MG63 (cell line): ENCODE measurements around the gene FNDC10. TPM values are rescaled to one million over a fixed set of nuclear protein-coding genes. Genes with fewer than 3 reads are reported as not detected.
"Not testable (repeated sequence)": the region's sequence is repeated elsewhere in the genome, so short reads cannot be mapped to it uniquely, and the experiment has no call there.

Experiments used
- DNase-seq: peaks from one replicate; pipeline ENCODE4 v3.0.0-alpha.2; 2020
- H3K27me3 ChIP-seq: fragments of 250-450 bp; sonication (Bioruptor Pico); 2 replicates; pipeline ENCODE4 v1.5.1; 2020; ENCODE audit warnings: mild to moderate bottlenecking, moderate library complexity
- H3K36me3 ChIP-seq: fragments of 250-450 bp; sonication (Bioruptor Pico); 2 replicates; pipeline ENCODE4 v1.5.1; 2020; ENCODE audit warnings: mild to moderate bottlenecking, moderate library complexity
- H3K4me3 ChIP-seq: fragments of 250-450 bp; sonication (Bioruptor Pico); 2 replicates; pipeline ENCODE4 v1.5.1; 2020; ENCODE audit warnings: mild to moderate bottlenecking, moderate library complexity
- H3K9me3 ChIP-seq: fragments of 250-450 bp; sonication (Bioruptor Pico); 2 replicates; pipeline ENCODE4 v1.5.1; 2020; ENCODE audit warnings: mild to moderate bottlenecking, moderate library complexity
- total RNA-seq: library from RNA; depleted of rRNA; stranded (reverse); fragments of >200 nt; shearing (Covaris generic); gene quantifications from 2 replicates; pipeline ENCODE4 v1.2.3, GENCODE V29; 2014; ENCODE audit warnings: low replicate concordance

FNDC10 gene
- total RNA-seq, 1 experiment from 2014 or later = 8.7 TPM

DNA sequence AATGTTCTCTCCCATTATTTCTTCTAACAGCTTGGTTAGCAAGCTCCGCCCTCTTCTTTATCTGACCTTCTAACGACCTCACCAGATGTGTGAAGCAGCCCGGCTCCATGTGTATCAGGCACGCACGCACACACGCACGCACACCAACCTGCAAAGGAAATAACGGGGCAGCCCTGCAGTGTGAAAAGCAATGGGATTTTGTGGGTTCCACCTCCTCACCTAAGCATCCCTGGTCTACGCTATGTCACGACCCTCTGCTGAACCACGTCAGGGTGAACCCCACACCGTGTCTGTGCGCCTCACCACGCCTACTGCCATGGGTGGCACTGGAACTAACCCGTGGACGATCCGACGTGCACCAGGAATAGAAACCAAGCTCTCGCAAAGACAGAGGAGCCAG lies 35.7 kb downstream of the FNDC10 start:
- no peak for DNase-seq

DNA sequence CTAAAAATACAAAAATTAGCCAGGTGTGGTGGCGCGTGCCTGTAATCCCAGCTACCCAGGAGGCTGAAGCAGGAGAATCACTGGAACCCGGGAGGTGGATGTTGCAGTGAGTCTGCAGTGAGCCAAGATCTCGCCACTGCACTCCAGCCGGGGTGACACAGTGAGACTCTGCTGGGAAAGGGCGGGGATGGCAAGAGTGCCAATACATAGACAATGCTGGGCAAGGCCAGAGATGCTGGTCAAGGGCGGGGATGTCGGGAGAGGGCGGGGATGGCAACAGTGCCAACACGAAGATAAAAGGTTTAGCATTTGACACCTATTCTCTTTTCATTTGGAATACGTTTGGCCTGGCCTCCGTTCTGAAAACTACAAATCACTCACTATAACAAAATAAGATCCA lies 36.2 kb downstream of the FNDC10 start:
- H3K4me3 ChIP-seq = no peak overlapping the region
- no peaks in the 10 kb centered on the region for H3K27me3 ChIP-seq
- no peak for DNase-seq
- peaks cover 81% of the 10 kb centered on the region for H3K36me3 ChIP-seq
- no peaks in the 10 kb centered on the region for H3K9me3 ChIP-seq

More for the DNA sequence above, 35.7 kb downstream of the FNDC10 start:
- H3K9me3 ChIP-seq = no peaks in the 10 kb centered on the region
- peaks cover 85% of the 10 kb centered on the region for H3K36me3 ChIP-seq
- no peak overlapping the region for H3K4me3 ChIP-seq
- H3K27me3 ChIP-seq = no peaks in the 10 kb centered on the region

DNA sequence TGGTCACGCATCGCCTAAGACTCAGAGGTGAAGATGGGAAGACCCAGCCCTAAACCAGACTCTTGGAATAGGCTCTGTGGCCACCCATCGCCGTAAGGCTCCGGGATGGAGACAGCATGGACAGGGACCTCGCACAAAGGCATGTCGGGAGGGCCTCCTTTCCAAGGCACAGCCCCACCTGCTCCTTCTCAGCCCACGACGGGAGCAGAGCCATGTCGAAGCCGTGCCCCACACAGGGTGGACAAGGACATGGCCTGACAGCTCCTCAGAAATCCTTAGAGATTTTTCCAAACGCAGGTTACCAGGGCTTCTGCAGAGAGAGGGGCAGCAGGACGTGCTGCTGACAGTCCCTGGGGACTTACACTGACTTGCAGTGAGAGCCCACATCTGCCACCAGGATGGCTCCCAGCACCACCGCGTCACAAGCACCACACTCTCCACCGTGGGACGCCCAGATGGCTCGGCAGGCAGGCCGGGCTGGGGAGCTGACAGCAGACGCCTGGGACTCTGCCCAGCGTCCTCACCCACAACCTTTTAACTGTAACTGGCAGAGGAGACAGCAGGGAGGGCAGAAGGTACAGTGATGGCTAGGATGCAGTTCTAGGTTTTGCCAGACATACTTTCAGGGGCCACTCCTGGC lies 37.3 kb downstream of the FNDC10 start:
- Histone ChIP-seq H3K27me3 (no peaks in the 10 kb centered on the region), H3K4me3 (no peak overlapping the region), H3K36me3 (peaks cover 79% of the 10 kb centered on the region), H3K9me3 (no peaks in the 10 kb centered on the region)
- DNase-seq = no peak

DNA sequence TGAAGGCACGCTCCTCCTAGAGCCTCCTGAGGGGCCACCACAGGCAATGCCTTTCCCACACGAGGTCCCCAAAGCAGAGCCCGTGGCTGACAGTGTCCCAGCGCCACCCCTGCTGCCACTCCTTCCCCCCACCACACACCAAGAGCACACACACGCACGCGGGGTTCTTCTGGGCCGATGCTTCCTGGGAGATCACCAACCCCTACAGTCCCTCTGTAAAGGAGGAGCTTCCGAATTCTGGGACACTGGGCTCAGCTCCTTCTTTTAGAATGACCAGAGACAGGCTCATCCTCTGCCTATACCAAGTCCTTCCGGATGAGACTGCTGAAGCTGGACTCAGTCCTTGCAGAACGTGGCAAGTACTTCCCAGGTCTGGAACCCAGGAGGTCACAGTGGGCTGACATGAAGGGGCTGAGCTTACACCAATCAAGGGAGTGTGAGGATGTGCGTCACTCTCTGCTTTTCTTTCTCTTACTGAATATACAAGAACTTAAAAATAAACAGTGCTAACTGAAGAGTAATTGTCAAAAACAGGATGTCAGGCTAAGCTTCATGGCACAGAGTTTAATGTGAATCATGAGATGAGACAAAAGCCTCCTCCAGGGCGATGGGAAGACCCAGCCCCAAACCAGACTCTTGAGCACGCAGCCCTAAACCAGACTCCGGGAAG lies 38.0 kb downstream of the FNDC10 start:
- H3K9me3 ChIP-seq = no peaks in the 10 kb centered on the region
- DNase-seq = no peak
- peaks cover 81% of the 10 kb centered on the region for H3K36me3 ChIP-seq
- no peaks in the 10 kb centered on the region for H3K27me3 ChIP-seq
- no peak overlapping the region for H3K4me3 ChIP-seq

DNA sequence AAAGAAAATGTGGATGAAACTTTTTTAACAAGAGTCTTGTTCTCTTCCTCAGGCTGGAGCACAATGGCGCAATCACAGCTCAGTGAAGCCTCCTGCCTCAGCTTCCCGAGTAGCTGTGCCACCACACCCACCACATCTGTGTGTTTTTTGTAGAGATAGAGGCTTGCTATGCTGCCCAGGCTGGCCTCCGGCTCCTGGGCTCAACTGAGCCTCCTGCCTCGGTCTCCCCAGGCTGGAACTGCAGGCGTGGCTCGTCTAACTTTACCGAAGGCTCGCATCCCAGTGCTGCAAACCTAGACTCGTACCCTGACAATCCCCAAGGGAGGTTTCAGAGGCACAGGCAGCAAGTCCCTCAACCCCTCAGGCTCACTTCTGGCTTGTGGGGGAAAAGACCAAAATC lies 39.8 kb downstream of the FNDC10 start:
- H3K36me3 ChIP-seq = peaks cover 83% of the 10 kb centered on the region

DNA sequence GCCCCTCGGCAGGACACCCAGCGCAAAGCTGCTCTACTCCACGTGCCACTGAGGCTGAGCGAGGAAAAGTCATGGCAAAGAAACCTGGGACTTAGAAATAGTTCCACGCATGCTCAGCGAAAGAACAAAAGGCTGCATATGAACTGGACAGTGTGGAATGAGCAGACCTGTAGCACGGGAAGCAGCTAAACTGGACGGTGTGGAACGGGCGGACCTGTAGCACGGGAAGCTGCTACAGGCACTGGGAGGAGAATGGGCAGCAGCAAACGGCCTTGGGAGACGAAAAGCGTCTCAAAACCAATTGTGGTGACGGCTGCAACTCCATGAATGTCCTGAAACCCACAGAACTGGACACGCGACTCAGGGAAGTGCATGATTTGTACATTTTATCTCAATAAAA lies 40.9 kb downstream of the FNDC10 start:
- Histone ChIP-seq H3K27me3 (no peaks in the 10 kb centered on the region), H3K36me3 (peaks cover 79% of the 10 kb centered on the region), H3K4me3 (no peak overlapping the region), H3K9me3 (no peaks in the 10 kb centered on the region)
- no peak for DNase-seq

More for the DNA sequence above, 39.8 kb downstream of the FNDC10 start:
- Histone ChIP-seq H3K27me3 (no peaks in the 10 kb centered on the region), H3K4me3 (no peak overlapping the region), H3K9me3 (no peaks in the 10 kb centered on the region)
- no peak for DNase-seq

DNA sequence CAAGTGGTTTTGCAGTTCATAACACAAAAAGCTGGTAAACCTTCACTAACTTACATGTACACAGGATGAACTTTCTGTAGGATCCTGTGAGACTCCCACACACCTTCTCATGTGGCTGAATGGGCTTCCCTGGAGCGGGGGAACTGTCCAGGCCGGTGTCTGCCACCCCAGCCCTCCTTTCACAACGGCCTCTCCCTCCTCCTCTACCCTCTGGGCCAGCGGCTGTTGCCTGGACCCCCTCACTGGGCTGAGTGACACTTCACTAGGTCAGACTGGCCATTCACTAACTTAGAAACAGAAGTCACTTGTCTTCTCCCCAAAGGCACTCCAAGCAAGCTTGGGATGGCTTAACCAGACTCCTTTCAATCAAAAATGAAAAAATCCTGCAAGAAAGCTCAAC lies 41.3 kb downstream of the FNDC10 start:
- Histone ChIP-seq H3K27me3 (no peaks in the 10 kb centered on the region), H3K4me3 (no peak overlapping the region), H3K9me3 (no peaks in the 10 kb centered on the region), H3K36me3 (peaks cover 74% of the 10 kb centered on the region)
- DNase-seq = no peak

DNA sequence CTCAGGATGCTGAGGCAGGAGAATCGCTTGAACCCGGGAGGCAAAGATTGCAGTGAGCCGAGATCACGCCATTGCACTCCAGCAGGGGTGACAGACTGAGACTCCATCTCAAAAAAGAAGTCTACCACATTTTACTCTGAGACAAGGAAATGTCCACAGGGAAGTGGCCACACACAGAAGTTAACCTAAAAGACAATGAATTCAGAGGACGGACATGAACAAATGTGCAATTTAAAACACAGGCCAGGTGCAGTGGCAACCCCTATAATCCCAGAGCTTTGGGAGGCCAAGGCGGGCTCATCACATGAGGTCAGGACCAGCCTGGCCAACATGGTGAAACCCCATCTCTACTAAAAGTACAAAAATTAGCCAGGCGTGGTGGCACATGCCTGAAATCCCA lies 42.2 kb downstream of the FNDC10 start:
- H3K36me3 ChIP-seq = peaks cover 66% of the 10 kb centered on the region
- H3K4me3 ChIP-seq, H3K9me3 ChIP-seq, DNase-seq, H3K27me3 ChIP-seq: not testable (repeated sequence)

DNA sequence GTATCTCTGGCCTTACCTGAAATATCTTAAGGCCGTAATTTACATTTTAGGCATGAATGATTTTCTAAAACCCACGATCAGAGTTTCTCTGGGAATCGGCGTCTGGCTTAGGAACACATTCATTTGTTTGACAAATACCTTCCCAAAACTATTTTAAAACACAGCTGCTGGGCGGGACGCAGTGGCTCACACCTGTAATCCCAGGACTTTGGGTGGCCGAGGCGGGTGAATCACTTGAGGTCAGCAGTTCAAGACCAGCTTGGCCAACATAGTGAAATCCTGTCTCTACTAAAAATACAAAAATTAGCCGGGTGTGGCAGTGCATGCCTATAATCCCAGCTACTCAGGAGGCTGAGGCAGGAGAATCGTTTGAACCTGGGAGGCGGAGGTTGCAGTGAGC lies 43.0 kb downstream of the FNDC10 start:
- not testable (repeated sequence) for H3K4me3 ChIP-seq, DNase-seq, H3K27me3 ChIP-seq, H3K9me3 ChIP-seq
- H3K36me3 ChIP-seq = peaks cover 63% of the 10 kb centered on the region

DNA sequence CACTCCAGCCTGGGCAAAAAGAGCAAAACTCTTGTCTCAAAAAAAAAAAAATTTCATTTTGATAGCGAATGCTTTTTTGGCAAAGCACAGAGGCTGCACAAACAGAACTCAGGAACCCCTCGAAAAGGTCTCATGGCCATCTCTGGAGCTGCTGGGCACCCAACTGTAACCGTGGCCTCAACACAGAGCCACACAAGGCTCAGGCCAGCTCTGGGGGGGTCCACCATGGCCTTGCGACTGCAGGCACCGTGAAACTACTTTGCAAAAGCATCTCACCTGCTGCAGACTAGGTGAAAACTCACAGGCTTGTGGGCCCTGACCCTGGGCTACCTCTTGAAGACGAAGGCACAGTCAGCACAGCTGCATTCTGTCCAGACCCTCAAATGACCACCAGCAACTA lies 43.4 kb downstream of the FNDC10 start:
- peaks cover 59% of the 10 kb centered on the region for H3K36me3 ChIP-seq
- H3K9me3 ChIP-seq = no peaks in the 10 kb centered on the region
- DNase-seq = no peak
- no peaks in the 10 kb centered on the region for H3K27me3 ChIP-seq
- H3K4me3 ChIP-seq = no peak overlapping the region

DNA sequence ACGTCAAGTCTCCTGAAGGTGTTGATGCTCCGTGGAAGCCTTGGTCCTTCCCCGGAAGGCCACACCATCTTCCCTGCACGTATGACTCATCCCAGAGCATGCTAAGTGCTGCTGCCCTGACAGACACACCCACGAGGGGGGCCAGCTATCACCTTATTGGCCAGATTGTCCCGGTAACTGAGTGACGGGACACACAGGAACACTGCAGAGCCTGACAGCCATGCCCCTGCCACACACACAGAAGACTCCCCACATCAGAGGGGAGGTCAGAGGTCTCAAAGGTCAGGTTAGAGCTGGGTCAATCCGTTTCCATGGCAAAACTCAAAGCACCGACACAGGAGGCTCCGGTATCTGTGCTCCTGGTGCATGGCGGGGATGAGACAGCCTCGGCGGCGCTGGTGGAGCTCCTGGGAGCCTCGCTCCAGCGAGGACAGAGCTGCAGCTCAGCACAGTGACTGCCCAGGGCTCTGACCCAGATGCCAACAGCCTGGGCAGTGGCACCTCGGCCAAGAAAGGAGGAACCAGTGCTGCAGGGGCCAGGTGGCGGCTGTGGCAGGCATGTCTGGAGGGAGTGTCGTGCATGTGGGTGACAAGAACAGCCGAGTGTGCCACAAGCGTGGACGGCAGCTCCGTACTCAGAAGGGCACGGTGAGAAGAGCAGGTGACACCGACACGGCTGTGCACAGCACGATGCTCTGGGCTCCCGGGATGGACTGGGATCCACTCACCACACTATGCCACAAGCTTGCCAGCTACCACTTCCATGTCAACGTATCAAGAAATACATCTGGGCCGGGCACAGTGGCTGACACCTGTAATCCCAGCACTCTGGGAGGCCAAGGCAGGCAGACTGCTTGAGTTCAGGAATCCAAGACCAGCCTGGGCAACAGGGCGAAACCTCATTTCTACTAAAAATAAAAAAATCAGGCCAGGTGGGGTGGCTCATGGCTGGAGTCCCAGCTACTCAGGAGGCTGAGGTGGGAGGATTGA lies 44.7 kb downstream of the FNDC10 start:
- DNase-seq = peak; percentile 46
- no peak overlapping the region for H3K4me3 ChIP-seq
- H3K36me3 ChIP-seq = peaks cover 46% of the 10 kb centered on the region
- H3K27me3 ChIP-seq = no peaks in the 10 kb centered on the region
- no peaks in the 10 kb centered on the region for H3K9me3 ChIP-seq

DNA sequence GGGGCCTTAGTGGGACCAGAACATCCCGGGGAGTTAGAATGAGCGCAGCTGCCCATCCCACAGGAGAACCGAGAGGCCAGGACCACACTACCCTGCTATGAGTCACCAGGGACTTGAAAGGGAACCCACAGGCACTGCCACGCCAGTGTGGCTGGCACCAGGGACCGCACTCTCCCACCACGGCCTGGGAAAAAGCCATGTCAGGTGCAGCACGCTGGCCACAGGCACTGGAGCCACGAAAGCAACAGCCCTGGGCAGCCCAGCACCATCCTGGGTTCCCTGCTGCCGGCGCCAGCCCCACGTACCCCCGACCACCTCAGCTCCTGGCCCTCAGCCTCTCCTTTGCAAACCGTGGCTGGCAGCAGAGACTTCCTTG lies 45.4 kb downstream of the FNDC10 start:
- Histone ChIP-seq H3K27me3 (no peaks in the 10 kb centered on the region), H3K9me3 (no peaks in the 10 kb centered on the region), H3K36me3 (peaks cover 41% of the 10 kb centered on the region), H3K4me3 (no peak overlapping the region)
- DNase-seq = no peak

DNA sequence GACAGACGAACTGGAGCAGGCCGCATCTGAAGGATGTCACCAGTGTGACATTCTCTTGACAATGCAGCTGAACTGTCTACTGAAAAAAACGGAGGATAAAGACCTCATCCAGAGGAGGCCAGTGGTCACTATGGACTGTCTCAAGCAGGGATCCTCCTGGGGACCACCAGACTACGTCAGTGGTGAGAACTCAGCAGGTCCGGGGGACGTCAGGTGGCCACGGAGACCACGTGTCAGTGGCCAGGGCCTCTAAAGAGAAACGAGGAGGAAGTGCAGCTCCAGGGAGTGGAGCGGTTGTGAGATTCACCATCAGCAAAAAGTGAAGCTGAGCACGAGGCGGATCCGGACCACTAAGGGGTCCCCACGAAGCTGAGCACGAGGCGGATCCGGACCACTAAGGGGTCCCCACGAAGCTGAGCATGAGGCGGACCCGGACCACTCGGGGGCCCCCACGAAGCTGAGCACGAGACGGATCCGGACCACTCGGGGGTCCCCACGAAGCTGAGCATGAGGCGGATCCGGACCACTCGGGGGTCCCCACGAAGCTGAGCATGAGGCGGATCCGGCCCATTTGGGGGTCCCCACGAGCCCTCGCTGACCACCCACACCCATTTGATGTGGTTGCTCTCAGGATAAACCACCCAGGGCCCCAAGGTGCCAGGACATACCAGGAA lies 46.0 kb downstream of the FNDC10 start:
- Histone ChIP-seq H3K4me3 (no peak overlapping the region), H3K9me3 (no peaks in the 10 kb centered on the region), H3K36me3 (peaks cover 41% of the 10 kb centered on the region), H3K27me3 (no peaks in the 10 kb centered on the region)
- DNase-seq = no peak

DNA sequence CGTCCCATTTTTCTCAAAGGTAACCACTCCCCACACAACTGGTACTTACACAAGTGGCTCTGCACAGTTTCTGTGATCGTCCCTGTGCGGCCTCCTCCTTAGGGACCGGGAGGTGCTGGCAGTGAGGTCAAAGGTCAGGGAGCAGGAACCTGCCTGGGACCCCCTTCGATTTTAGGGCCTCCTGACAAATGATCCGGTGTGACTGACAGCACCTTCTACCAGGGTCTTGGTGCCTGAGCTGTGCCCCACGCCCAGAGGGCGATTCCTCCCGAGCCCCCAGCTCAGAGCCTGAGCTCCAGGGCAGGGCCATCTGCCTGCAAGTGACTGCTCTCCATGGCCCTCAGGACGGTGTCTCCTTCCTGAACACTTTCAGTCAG lies 47.7 kb downstream of the FNDC10 start:
- no peaks in the 10 kb centered on the region for H3K9me3 ChIP-seq
- no peaks in the 10 kb centered on the region for H3K27me3 ChIP-seq
- H3K36me3 ChIP-seq = peaks cover 31% of the 10 kb centered on the region
- no peak for DNase-seq
- no peak overlapping the region for H3K4me3 ChIP-seq

DNA sequence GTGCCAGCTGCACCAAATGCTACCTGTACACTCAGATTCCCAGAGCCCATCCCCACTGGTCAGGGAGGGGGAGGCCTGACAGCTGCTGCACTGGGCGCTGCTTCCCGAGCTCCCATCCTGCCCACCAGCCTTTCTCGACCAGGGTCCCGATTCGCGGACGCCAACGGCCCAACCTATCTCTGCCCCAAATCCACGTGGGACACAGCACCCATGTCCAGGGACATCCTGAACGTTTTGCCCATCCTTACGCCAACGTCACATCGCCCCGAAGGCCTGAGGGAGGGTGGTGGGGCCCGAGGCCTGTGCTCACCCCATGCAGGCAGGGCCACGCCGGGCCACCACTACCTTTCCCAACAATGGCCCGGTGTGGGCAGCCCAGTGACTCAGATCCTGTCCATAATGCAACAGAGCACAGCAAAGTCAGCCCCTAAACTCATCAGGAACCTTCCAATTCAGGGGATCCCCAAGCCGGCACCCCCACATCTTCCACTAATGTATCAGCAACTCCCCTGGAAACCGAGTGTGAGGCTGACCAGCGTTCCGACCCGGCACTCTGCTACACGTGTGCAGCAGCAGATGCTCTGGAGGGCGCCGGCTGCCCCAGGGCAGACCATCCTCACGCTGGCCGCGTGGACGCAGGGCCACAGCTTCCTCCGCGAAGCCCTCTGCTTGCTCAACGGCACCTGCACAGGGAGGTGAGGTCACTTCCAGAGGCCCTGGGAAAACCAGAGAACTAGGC lies 48.2 kb downstream of the FNDC10 start:
- Histone ChIP-seq H3K36me3 (peaks cover 25% of the 10 kb centered on the region), H3K27me3 (no peaks in the 10 kb centered on the region), H3K4me3 (no peak overlapping the region), H3K9me3 (no peaks in the 10 kb centered on the region)
- DNase-seq = no peak
